Activated CD4-positive, alpha-beta T cell treated with anti-CD3 and anti-CD28 coated beads, Interleukin-2, amount 50 U/mL, for 24 hours (primary cell): Measurements from ENCODE around the gene COL23A1.
"Not testable (repeated sequence)": the region's sequence is repeated elsewhere in the genome, so short reads cannot be mapped to it uniquely, and the experiment has no call there.

ENCODE experiments used
- DNase-seq, 2 donors: peaks; one replicate each; pipeline ENCODE4 v3.0.0-alpha.2; 2020; ENCODE audit warnings: low read depth in 1 of 2, low spot score in 1 of 2

Gene COL23A1

DNA sequence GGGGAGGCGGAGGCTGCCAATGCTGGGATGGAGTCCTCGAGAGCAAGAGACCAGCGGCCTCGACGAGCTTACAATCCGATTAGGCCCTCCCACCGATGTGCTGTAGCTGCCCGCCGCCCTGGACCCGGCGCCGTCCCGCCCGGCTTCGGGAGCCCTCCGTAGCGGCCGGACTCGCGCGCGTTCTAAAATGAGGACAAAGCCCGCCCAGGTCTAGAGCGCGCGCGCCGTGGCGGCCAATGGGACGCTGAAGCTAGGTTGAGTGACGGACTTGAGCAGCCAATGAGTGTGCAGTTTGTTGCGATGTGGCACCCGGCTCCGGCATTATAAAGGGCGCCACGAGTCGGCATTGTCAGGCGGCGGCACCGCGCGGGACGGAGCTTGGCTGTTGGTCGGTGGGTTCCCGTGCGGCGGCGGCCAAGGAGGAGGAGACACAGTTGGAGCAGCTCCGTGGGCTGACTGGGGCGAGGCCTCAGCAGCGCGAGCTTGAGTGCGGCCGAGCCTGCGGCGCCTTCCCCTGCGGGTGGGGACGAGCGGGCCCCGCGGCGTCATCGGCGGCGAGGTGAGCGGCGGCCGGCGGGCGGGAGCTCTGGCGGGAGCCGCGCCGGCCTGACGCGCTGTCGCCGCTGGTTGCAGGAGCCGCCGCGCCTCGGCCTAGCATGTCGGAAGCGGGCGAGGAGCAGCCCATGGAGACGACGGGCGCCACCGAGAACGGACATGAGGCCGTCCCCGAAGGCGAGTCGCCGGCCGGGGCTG is 385.8 kb downstream of the COL23A1 start, which contains the start of gene HNRNPAB:
Gene HNRNPAB (plus strand): TSS at position 352 of the 753 bp plus-strand sequence. CDS start 305 bp downstream, at position 657.
- DNase-seq: peak; percentile 95 to 98

DNA sequence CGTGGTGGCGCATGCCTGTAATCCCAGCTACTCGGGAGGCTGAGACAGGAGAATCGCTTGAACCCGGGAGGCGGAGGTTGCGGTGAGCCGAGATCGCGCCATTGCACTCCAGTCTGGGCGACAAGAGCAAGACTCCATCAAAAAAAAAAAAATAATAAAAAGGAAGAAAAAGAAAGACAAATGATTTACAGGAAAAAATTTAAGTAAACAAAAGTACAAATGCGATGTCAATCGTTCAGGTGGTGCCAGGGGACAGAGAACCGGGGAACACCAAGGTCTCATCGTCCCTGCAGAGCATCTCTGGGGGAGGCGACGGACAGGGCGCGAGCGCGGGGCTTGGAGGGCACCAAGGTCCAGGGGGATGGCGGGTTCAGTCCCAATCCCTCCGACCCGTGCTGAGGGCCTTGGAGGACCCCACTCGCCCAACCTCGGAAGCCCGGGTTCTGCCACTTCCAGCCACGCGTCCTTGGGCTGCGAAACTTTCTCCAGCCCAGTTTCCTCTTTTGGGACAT is 386.5 kb downstream of the COL23A1 start:
- no peak for DNase-seq

GRCh38 chr5:178202541-178202940 is 387.7 kb downstream of the COL23A1 start:
- no peak for DNase-seq

GRCh38 chr5:178201927-178202235 is 388.3 kb downstream of the COL23A1 start:
- DNase-seq: no peak

- DNase-seq: no peak
Observed at GRCh38 chr5:178201221-178201926, 388.8 kb downstream of the COL23A1 start.

- DNase-seq: no peak
Observed at GRCh38 chr5:178199581-178200434, 390.4 kb downstream of the COL23A1 start.

DNA sequence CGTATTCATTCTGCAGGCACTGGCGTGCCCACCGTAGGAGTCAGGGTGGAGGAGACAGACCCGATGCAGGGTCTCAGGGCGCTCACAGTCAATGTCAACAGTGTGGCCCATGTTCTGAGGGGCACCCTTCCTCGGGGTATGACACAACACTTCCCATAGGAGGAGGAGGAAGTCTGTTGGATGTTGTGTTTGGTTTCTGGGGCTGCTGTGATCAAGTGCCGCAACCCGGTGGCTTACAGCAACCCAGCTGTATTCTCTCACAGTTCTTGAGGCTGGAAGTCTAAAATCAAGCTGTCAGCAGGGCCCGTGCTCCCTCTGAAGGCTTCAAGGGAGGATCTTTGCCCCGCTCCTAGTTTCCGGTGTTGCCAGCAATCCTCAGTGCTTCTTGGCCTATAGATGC is 391.5 kb downstream of the COL23A1 start:
- DNase-seq: no peak

DNA sequence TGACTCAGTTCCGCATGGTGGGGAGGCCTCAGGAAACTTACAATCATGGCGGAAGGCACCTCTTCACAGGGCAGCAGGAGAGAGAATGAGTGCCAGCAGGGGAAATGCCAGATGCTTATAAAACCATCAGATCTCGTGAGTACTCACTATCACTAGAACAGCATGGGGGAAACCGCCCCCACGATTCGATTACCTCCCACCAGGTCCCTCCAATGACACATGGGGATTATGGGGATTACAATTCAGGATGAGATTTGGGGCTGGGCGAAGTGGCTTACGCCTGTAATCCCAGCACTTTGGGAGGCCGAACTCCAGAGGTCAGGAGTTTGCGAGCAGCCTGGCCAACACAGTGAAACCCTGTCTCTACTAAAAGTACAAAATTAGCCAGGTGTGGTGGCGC is 392.0 kb downstream of the COL23A1 start:
- DNase-seq: not testable (repeated sequence)

DNA sequence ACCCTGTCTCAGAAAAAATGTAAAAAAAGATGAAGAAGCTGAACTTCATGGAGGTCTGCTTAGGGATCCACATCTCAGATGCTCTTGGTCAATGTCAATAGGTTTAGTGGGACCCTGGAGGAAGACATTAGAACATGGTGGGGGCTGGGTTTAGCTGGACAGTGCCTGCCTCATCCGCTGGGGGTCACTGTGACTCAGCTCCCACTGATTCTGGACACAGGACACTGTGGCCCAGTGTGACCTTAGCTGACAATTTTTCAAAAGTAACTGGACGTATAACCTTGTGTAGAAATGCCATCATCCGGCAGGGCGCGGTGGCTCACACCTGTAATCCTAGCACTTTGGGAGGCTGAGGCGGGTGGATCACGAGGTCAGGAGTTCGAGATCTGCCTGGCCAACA is 393.2 kb downstream of the COL23A1 start:
- no peak for DNase-seq

GRCh38 chr5:178196281-178196812 is 393.8 kb downstream of the COL23A1 start:
- no peak for DNase-seq

GRCh38 chr5:178194026-178194425 is 396.2 kb downstream of the COL23A1 start:
- DNase-seq: no peak

- DNase-seq: no peak
Observed at GRCh38 chr5:178193251-178193809, 396.9 kb downstream of the COL23A1 start.

DNA sequence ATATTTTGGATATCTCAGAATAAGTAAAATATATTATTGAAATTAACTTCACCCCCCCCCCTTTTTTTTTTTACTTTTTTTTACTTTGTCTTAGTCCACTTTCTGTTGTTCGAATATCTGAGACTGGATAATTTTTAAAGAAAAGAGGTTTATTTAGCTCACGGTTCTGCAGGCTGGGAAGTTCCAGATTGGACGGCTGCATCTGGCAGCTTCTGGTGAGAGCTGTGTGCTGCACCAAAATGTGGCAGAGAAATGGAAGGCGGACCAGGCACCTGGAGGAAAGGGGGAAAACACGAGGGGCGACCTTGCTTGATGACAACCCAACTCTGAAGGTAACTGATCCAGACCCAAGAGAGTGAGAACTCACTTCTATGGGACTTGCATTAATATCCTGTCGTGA is 397.4 kb downstream of the COL23A1 start:
- no peak for DNase-seq

- no peak for DNase-seq
Observed at GRCh38 chr5:178192244-178192643, 397.9 kb downstream of the COL23A1 start.

GRCh38 chr5:178191661-178192060 is 398.5 kb downstream of the COL23A1 start:
- no peak for DNase-seq

GRCh38 chr5:178189433-178189832 is 400.8 kb downstream of the COL23A1 start:
- no peak for DNase-seq
